Rectal smooth muscle tissue (tissue), 1 donor: ENCODE results near the gene SDF4.
"Not testable (repeated sequence)": the region's sequence is repeated elsewhere in the genome, so short reads cannot be mapped to it uniquely, and the experiment has no call there.

Experiments
- H3K27ac ChIP-seq: one replicate; pipeline ENCODE4 v1.7.0; 2013; ENCODE audit warnings: low read depth, low read length, inconsistent platforms
- H3K27me3 ChIP-seq: one replicate; pipeline ENCODE4 v1.7.0; 2013; ENCODE audit warnings: low read length; ENCODE audit not compliant: control insufficient read depth, insufficient read depth
- H3K36me3 ChIP-seq: one replicate; pipeline ENCODE4 v1.7.0; 2013; ENCODE audit warnings: low read length; ENCODE audit not compliant: control insufficient read depth, insufficient read depth
- H3K4me1 ChIP-seq: one replicate; pipeline ENCODE4 v1.7.0; 2013; ENCODE audit warnings: low read length; ENCODE audit not compliant: control insufficient read depth, insufficient read depth
- H3K4me3 ChIP-seq: one replicate; pipeline ENCODE4 v1.7.0; 2013; ENCODE audit warnings: low read length
- H3K9ac ChIP-seq: one replicate; pipeline ENCODE4 v1.7.0; 2013; ENCODE audit warnings: low read length

SDF4 gene

DNA sequence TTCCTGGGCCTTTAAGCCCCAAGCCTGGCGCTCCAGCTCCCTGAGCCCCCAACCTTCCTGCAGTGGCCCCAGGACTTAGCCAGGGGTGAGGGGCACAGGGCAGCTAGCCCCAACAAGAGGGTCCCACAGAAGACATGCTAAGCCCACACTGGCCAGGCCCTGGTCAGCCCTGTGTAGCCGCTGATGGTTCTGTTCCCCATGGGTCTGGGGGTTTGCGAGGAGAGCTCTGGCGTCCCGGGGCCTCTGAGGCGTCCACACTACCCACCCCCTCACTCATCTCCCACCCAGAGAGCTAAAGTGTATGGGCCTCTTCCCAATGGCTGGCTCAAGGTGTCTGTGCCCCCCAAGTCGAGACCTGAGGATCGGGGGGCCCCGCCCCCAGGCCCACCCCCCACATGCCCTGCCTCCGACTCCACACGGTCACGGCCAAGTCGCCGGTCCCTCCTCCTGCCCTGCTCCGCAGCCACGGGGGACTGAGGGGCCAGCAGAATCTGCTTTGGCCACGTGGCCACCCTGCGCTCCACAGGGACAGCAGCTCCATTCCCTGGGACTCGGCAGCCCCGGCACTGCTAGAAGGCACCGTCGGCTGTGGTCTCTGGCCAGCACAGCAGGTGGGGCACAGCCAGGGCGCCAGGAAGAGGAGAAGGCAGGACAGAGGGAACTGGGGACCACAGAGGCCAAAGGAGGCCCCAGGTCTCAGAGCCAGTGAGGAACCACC is 33.2 kb downstream of the SDF4 start:
- H3K4me3 ChIP-seq = no peak overlapping the region
- no peak overlapping the region for H3K9ac ChIP-seq
- H3K36me3 ChIP-seq = no peaks in the 10 kb centered on the region
- no peaks in the 10 kb centered on the region for H3K4me1 ChIP-seq
- no peak overlapping the region for H3K27ac ChIP-seq
- no peaks in the 10 kb centered on the region for H3K27me3 ChIP-seq

DNA sequence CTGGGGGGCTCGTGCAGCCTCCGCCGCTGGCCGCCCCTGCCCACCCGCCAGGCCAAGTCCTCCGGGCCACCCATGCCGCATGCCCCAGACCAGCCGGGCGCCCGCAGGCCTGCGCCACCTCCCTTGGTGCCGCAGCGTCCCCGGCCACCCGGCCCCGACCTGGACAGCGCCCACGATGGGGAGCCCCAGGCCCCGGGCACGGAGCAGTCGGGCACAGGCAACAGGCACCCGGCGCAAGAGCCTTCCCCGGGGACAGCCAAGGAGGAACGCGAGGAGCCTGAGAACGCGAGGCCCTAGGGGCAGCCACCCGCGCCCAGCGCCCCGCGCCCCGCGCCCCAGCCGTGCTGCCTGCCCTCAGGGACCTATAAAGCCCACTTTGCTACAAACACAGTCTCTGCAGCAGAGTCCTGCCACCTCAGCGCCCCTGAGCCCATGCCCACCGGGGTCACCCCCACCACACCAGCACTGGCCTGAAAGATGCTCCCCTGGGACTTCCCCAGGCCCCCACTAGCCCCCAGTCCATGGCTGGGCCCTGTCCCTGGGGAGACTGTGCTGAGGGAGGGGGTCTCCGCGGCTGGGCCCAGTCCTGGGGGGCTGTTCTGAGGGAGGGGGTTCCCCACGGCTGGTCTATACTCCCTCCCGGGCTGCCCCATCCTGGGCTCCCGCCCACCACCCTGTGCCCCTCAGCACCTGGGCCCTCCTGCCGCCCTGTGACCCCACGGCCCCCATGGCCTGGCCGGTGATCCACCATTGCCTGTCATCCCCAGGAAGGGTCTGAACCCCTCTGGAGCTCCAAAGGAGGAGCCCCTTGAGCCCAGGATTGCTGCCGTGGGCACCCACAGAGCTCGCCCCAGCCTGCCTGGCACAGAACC is 34.0 kb downstream of the SDF4 start:
- Histone ChIP-seq H3K36me3 (no peaks in the 10 kb centered on the region), H3K9ac (no peak overlapping the region), H3K4me3 (no peak overlapping the region), H3K27me3 (no peaks in the 10 kb centered on the region), H3K27ac (no peak overlapping the region), H3K4me1 (no peaks in the 10 kb centered on the region)

DNA sequence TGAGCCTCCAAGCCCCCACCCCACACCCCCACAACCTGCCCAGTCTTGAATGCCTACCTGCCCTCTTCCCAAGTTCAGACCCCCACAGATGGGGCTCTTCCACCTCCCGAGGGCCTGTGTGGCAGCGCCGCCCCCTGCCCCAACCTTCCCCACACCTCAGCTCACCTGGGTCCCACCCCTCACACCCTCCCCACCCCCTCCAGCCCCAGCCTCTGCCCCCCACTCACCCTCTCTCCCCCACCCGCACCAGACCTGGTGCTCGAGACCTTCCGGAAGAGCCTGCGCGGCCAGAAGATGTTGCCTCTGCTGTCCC is 34.7 kb downstream of the SDF4 start:
- H3K9ac ChIP-seq = no peak overlapping the region
- no peaks in the 10 kb centered on the region for H3K27me3 ChIP-seq
- H3K4me3 ChIP-seq = no peak overlapping the region
- H3K36me3 ChIP-seq = no peaks in the 10 kb centered on the region
- no peak overlapping the region for H3K27ac ChIP-seq
- H3K4me1 ChIP-seq = no peaks in the 10 kb centered on the region

DNA sequence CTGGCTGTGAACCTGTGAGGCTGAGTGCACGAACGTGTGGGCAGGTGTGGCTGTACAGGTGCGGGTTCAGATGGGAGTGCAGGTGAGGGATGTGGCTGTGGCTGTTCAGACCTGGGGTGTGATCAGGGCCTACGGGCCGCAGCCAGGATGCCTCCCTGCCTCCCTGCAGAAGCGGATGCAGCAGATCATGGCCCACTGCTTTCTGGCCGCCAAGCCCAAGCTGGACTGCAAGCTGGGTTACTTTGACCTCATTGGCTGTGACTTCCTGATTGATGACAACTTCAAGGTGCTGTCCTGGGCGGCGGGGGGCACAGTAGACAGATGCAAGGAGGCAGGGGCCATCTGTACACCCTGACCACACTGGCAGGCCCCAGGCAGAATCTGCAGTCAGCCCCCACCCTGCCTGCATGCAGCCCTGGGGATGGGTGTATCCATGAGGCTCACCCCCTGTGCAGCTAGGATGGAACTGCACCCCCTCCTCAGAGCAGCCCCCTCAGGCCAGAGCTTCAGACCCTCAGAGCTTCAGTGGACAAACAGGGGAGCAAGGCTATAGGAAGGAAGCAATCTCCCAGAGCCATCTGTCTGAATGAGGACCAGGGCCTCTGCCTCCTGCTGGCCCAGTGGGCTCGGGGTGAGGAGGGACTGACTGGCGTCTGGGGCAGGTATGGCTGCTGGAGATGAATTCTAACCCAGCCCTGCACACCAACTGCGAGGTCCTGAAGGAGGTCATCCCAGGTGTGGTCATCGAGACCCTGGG is 35.2 kb downstream of the SDF4 start:
- no peaks in the 10 kb centered on the region for H3K4me1 ChIP-seq
- no peaks in the 10 kb centered on the region for H3K27me3 ChIP-seq
- H3K27ac ChIP-seq = no peak overlapping the region
- no peak overlapping the region for H3K9ac ChIP-seq
- no peak overlapping the region for H3K4me3 ChIP-seq
- no peaks in the 10 kb centered on the region for H3K36me3 ChIP-seq

DNA sequence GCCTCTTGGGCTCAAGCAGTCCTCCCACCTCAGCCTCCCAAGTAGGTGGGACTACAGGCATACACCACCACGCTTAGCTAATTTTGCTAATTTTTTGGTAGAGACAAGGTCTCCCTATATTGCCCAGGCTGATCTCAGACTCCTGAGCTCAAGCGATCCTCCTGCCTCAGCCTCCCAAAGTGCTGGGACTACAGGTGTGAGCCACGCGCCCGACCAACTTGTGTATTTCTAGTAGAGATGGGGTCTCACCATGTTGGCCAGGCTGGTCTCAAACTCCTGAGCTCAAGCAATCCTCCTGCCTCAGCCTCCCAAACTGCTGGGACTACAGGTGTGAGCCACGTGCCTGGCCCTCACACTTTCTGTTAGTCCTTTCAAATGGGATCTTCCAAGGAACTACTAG is 36.1 kb downstream of the SDF4 start:
- not testable (repeated sequence) for H3K27me3 ChIP-seq, H3K9ac ChIP-seq, H3K4me1 ChIP-seq, H3K27ac ChIP-seq, H3K4me3 ChIP-seq, H3K36me3 ChIP-seq

DNA sequence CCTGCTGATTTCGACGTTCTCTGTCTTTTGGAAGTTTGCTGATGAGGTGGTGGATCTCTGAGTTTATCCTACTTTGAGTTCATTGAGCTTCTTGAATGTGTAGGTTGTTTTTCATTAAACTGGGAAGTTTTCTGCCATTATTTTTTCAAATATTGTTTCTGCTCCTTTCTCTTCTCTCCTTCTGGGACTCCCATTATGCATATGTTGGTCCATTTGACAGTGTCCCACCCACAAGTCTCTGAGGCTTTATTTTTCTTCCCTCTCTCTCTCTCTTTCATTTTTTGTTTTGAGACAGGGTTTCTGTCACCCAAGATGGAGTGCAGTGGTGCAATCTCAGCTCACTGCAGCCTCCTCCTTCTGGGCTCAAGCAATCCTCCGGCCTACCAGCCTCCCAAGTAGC is 37.1 kb downstream of the SDF4 start:
- Histone ChIP-seq H3K27ac (no peak overlapping the region), H3K27me3 (no peaks in the 10 kb centered on the region), H3K4me1 (no peaks in the 10 kb centered on the region), H3K36me3 (no peaks in the 10 kb centered on the region), H3K4me3 (no peak overlapping the region), H3K9ac (no peak overlapping the region)

DNA sequence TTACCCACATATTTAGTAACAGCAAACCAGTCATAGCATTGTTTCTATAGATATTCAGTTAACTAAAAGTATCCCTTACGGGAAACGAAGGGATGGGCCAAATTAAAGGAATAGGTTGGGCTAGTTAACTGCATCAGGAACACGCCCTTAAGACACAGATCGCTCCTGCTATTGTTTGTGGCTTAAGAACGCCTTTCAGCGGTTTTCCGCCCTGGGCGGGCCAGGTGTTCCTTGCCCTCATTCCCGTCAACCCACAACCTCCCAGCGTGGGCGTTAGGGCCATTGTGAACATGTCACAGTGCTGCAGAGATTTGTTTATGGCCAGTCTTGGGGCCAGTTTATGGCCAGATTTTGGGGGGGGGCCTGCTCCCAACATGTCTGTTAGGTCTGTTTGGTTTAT is 40.1 kb downstream of the SDF4 start:
- no peaks in the 10 kb centered on the region for H3K27me3 ChIP-seq
- H3K27ac ChIP-seq = no peak overlapping the region
- H3K4me1 ChIP-seq = no peaks in the 10 kb centered on the region
- H3K4me3 ChIP-seq = no peak overlapping the region
- no peaks in the 10 kb centered on the region for H3K36me3 ChIP-seq
- H3K9ac ChIP-seq = no peak overlapping the region

DNA sequence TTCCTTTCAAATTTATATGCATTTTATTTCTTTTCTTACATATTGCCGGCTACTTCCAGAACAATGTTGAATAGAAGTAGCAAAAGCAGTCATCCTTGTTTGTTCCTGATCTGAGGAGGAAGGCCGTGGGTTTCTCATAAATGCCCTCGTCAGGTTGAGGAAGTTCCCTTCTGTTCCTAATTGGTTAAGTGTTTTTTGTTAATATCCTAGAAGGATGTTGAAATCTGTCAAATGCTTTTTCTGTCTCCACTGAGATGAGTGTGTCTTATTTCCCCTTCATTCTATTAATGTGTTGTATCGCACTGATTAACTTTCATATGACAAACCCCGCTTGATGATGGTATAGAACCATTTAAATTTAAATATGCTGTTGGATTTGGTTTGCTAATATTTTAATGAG is 42.7 kb downstream of the SDF4 start:
- H3K36me3 ChIP-seq = no peaks in the 10 kb centered on the region
- H3K4me3 ChIP-seq = no peak overlapping the region
- no peaks in the 10 kb centered on the region for H3K4me1 ChIP-seq
- no peak overlapping the region for H3K27ac ChIP-seq
- no peaks in the 10 kb centered on the region for H3K27me3 ChIP-seq
- H3K9ac ChIP-seq = no peak overlapping the region

DNA sequence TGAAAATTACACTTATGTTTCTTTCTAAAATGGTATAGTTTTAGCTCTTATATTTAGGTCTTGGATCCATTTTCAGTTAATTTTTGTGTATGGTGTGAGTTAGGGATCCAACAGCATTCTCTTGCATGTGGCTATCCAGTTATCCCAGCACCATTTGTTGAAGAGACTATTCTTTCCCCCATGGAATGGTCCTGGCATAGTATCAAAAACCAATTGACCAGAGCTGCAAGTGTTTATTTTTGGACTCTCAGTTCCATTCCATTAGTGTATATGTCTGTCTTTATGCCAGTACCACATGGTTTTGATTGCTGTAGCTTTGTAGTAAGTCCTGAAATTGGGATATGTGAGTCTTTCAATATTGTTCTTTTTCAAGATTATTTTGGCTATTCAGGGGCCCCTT is 43.9 kb downstream of the SDF4 start:
- no peaks in the 10 kb centered on the region for H3K4me1 ChIP-seq
- no peak overlapping the region for H3K27ac ChIP-seq
- no peak overlapping the region for H3K9ac ChIP-seq

DNA sequence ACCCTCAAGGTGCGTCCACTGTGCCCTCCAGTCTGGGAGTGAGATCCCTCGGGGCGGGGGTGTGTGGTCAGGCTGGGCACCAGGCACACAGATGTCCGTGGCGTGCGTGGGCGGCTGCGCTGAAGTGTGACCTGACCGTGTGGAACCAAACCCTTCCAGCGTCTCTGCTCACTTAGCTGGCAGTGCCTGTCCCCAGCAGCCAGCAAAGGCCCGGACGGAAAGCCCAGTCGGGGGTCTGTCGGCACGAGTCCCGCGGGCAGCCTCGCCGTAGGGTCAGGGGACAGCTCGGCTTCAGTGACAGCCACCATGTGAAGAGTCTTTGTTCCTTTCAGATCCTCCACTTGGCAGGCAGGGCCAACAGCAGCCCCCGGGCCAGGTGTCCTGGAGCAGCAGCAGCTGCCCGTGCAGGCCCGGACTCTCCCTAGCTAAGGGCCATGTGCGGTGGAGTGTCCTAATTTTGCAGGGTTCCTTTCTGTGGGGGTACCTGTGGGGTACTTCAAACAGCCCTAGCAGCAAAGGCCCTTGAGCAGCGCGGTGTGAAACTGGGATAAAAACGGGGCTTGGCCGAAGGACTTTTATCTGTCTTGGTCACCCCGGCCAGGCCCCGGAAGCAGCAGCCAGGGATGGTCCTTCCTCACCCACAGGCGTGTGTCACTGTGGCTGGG is 46.6 kb downstream of the SDF4 start:
- Histone ChIP-seq H3K4me1 (no peaks in the 10 kb centered on the region), H3K27ac (no peak overlapping the region), H3K4me3 (no peak overlapping the region), H3K27me3 (no peaks in the 10 kb centered on the region), H3K9ac (no peak overlapping the region), H3K36me3 (no peaks in the 10 kb centered on the region)

More for the DNA sequence above, 43.9 kb downstream of the SDF4 start:
- no peak overlapping the region for H3K4me3 ChIP-seq
- no peaks in the 10 kb centered on the region for H3K27me3 ChIP-seq
- H3K36me3 ChIP-seq = no peaks in the 10 kb centered on the region

DNA sequence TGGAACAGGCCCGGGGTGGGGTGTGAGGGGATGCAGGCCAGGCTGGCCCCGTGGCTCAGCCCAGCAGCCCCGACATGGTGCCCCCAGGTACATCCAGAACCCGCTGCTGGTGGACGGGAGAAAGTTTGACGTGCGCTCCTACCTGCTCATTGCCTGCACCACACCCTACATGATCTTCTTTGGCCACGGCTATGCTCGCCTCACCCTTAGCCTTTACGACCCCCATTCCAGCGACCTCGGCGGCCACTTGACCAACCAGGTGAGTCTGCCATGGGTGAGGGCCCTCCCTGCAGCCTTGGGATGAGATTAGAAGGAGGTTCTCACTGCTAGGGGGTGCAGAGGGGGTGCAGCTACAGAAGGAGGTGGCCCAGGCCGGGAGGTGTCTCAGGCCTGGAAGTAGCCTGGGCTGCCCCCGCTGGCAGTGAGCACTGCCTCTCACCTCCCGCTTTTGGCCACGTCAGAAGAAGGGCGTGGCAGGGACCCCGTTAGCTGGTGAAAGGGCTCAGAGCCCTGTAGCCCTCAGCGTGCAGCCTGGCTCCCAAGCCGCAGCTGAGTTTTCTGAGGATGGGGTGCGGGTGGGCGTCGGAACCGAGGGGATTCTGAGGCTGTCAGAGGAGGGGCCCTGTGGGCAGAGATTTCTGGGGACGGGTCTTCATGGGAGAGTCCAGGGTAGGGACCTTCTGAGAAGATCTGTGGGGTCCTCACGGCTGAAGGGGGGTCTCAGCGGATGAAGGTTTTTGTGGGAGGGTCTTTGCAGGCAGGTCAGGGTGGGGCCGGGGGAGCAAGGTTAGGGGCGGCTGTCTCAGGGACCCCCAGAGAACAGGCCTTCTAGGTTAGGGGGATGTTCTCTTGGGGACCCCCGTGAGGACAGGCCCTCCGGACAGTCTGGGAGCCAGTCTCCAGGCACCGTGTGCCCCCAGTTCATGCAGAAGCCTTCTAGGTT is 47.7 kb downstream of the SDF4 start:
- no peak overlapping the region for H3K4me3 ChIP-seq
- no peak overlapping the region for H3K27ac ChIP-seq
- no peak overlapping the region for H3K9ac ChIP-seq
- H3K36me3 ChIP-seq = no peaks in the 10 kb centered on the region
- H3K4me1 ChIP-seq = no peaks in the 10 kb centered on the region
- no peaks in the 10 kb centered on the region for H3K27me3 ChIP-seq
